ENCODE results near the gene PITPNM3.

The PITPNM3 gene

GRCh38 chr17:6443692-6444570, 112.4 kb downstream of the PITPNM3 start, which contains the start of gene PIMREG:
Gene PIMREG, plus strand, starts transcription at chr17:6444455. Its CDS starts 656 bp downstream, at chr17:6445111.
- peak; percentile 100 for DNase-seq (ENCODE audit: low read depth, low spot score)

DNA sequence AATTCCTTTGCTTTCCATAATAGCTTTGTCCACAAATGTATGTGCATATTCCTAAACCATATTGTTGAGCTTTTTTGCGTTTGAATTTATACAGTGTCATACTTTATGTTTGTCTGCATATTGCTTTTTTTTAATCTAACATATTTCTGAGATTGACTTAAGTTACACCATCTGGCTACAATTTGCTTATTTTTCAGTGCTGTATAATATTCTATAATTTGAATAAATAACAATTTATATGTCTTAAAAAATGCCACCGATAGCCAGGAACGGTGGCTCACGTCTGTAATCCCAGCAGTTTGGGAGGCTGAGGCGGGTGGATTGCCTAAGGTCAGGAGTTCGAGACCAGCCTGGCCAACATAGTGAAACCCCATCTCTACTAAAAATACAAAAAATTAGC, 113.6 kb downstream of the PITPNM3 start:
- no peak for DNase-seq (ENCODE audit: low read depth, low spot score)

DNA sequence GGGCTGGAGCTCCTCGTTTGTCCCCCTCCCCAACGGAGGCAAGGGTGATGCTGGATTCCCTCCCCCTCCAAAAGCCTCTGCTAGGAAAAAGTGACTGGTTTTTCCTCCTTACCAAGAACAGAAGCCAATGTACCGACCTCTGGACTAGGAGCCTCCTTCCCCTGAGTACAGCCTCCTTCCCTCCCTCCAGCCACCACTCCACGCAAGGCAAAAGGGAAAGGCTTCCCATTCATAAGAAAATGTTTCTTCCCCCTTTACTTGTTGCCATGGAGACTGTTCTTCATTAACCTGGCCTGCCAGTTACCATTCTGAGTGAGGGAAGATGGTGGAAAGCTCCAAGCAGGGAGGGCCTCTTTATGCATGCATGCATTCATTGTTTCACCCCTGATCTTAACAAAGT, 116.4 kb downstream of the PITPNM3 start:
- DNase-seq (ENCODE audit: low read depth, low spot score) = no peak

DNA sequence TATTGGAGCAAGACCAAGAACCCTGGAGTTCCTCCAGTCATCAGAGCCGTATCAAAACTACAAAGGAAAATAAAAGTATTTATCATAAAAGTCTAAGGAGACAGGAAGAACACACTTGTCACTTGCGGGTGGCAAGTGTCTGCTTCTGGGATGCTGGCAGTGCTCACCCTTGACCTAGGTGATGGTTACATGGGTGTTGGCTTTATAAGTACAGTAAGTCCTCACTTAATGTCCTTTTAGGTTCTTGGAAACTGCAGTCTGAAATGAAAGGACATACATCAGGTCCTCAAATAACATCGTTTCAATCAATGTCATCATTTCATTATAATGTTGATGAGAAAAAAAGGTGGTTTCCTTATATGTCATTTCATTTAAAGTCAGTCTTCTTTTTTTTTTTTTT, 118.4 kb downstream of the PITPNM3 start:
- DNase-seq (ENCODE audit: low read depth, low spot score) = no peak

DNA sequence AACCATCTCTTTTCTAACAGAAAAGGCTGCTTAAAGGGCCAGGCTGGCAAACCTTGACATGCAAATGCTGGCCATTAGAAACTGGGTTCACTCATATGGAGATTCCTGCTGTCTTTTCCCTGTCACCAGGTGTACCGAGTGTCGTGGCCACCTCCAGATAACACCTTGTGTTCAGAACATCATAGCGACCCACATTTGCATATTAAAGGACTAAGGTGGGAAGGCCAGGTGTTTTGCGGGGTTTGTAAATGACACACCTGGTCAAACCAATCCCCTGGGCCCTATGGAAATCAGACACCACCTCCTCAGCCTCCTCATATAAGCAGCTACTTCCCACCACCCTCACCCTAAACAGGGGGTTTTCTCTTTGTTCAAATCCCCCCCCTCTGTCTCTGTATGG, 118.9 kb downstream of the PITPNM3 start:
- DNase-seq (ENCODE audit: low read depth, low spot score) = no peak

GRCh38 chr17:6435968-6436367, 120.4 kb downstream of the PITPNM3 start:
- DNase-seq (ENCODE audit: low read depth, low spot score) = peak; percentile 81

DNA sequence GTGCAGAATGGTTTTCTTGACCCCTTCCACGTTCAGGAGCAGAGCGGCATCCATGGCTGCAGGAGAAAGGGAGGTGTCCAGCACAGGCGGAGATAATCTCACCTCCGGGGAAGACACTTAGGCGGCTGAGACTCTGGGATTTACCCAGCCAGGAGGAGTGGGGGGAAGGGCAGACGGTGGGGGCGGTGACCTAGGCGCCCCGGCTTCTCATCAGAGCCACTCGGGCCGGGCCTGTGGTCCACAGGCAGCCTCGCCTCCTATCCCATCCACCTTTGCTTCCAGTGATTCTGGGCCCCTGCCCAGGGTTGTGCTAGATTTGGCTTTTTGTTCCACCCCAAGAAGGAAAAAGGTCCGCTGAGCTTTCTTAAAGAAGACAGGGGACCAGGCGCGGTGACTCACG, 121.3 kb downstream of the PITPNM3 start, which contains the start of gene AIPL1:
Gene AIPL1 (minus strand): TSS at position 71 of the 400 bp plus-strand sequence. CDS start 17 bp downstream, at position 54.
- no peak for DNase-seq (ENCODE audit: low read depth, low spot score)

GRCh38 chr17:6430769-6431168, 125.6 kb downstream of the PITPNM3 start:
- no peak for DNase-seq (ENCODE audit: low read depth, low spot score)

GRCh38 chr17:6429266-6429665, 127.1 kb downstream of the PITPNM3 start:
- DNase-seq (ENCODE audit: low read depth, low spot score) = no peak

GRCh38 chr17:6428207-6428965, 128.0 kb downstream of the PITPNM3 start:
- no peak for DNase-seq (ENCODE audit: low read depth, low spot score)

DNA sequence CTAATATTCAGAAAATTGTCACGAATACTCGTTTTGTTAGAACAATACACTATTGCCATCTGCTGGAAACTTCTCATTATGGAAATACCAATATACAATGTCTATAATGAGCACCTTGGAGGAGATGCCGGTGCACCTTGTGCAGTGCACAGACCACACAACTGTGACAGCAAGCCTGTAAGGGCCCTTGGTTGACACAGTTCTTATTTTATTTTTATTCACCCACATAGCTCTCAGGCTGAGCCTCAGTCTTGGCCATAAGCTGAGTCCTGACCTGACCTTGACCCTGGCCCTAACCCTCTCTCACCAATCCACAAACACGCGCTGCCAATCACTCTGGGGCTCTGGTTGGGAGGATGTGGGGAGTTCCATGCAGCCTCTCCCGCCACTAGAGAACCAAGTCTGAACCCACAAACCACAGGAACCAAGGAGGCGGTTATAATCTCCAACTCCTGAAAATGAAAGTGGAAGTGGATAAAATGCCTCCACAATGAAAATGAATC, 129.0 kb downstream of the PITPNM3 start:
- DNase-seq (ENCODE audit: low read depth, low spot score) = peak; percentile 75

- no peak for DNase-seq (ENCODE audit: low read depth, low spot score)
These were observed 129.8 kb downstream of the PITPNM3 start for GRCh38 chr17:6426356-6427101.

GRCh38 chr17:6425407-6425806, 130.9 kb downstream of the PITPNM3 start:
- DNase-seq (ENCODE audit: low read depth, low spot score) = no peak

- DNase-seq (ENCODE audit: low read depth, low spot score) = no peak
These were observed 132.4 kb downstream of the PITPNM3 start for GRCh38 chr17:6423931-6424330.

- no peak for DNase-seq (ENCODE audit: low read depth, low spot score)
These were observed 133.6 kb downstream of the PITPNM3 start for GRCh38 chr17:6422654-6423241.

- DNase-seq (ENCODE audit: low read depth, low spot score) = peak; percentile 88
These were observed 134.4 kb downstream of the PITPNM3 start for GRCh38 chr17:6421700-6422604.

DNA sequence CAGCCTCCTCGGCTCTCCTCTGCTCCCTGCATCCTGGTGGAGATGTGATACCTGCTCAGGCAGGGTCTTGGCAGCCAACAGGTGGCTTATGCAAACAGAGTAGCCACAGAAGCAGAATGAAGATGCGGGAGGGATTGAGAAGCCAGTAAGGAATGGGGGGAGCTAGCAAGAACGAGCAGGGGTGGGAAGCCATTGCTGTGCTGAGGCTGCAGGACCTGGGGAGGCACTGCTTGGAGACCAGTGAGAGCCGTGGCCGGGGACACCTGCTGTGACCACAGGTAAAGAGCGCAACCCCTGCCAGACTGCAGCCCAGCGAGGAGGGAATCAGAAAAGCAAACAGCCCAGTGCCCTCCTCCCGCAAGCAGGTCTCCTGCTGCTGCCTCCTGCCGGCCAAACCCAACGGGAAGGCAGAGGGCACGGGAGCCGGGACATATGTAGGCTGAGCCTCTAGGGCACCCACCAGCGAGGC, 136.1 kb downstream of the PITPNM3 start:
- DNase-seq (ENCODE audit: low read depth, low spot score) = peak; percentile 33

DNA sequence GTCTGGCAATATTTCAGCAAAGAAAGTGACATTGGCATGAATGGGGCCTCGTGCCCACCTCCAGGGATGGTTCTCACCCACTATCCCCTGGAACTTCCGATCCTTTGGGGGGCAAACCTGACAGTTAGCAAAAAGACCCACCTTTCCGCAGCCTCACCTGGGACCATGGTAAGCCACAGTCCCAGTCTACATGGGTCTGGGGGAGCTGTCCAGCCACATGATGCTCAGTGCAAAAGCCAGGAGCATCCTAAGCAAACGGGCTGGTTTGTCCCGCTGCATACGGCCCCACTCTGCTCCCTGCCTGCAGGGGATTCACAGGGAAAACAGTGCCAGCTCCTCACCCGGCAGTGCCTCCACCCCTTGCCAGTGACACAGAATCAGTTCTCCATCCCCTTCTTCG, 140.7 kb downstream of the PITPNM3 start:
- DNase-seq (ENCODE audit: low read depth, low spot score) = no peak

DNA sequence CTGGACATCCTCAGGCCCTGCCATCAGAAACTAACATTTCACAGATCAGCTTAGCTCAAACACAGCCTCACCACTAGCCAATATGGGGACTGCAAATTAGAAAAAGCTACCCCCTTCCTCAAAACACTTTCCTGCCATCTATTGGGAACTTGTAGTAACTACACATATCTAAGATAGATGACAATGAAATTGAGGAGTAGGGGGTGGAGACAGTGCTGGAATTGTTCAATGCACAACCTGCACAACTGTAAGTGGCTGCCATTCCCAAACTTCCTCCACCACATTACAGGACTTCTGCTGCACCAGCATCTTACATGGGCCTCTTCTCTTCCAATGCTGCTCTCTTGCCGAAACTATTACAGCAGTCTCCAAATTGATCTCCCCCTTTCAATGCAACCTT, 143.3 kb downstream of the PITPNM3 start:
- peak; percentile 77 for DNase-seq (ENCODE audit: low read depth, low spot score)

- DNase-seq (ENCODE audit: low read depth, low spot score) = no peak
These were observed 147.6 kb downstream of the PITPNM3 start for GRCh38 chr17:6408735-6409134.

Measured in astrocyte of the hippocampus (primary cell).